A549 (cell line): ENCODE data around the gene IL1A. TPM values are rescaled to one million over a fixed set of nuclear protein-coding genes. Genes with fewer than 3 reads are reported as not detected.

Experiments used
- ATAC-seq, 2 experiments: fragments of 200-7000 bp in 1 of 2; fragments of >200 bp in 1 of 2; cut with Nextera tagmentation in 1 of 2; cut with Tn5 transposase in 1 of 2; 3 replicates each; pipeline versions ENCODE4 v1.8.0 to v1.9.1; 2018 to 2020; ENCODE audit warnings: mild to moderate bottlenecking in 1 of 2, moderate library complexity in 1 of 2
- CTCF ChIA-PET: fragments of 300-600 bp; sonication (Branson Sonifier 250); formaldehyde crosslinking; extraction: SDS; loops from one replicate; lab custom pipeline; 2021; ENCODE audit warnings: antibody characterized with exemption, inconsistent platforms; lab: Yijun Ruan, JAX
- POLR2A ChIA-PET: fragments of 350-600 bp; formaldehyde crosslinking; extraction: SDS; loops from one replicate; lab custom pipeline; 2021; ENCODE audit warnings: antibody characterized with exemption, inconsistent platforms; lab: Yijun Ruan, JAX
- DNase-seq, 2 experiments: peaks; one replicate each; pipeline versions ENCODE4 v3.0.0 to v3.0.0-alpha.2; 2011 to 2016; ENCODE audit warnings: low read depth in 1 of 2, low spot score in 1 of 2
- FAIRE-seq: peaks from 2 replicates; lab custom pipeline; 2011; peaks lifted over from hg19 to GRCh38; lab: Jason Lieb, UNC
- H3K27ac ChIP-seq, 2 experiments: fragments of >200 bp; sonication (Bioruptor Twin); formaldehyde crosslinking; 3 replicates each; pipeline ENCODE4 v1.5.1; 2016 to 2017
- H3K4me1 ChIP-seq: fragments of >200 bp; sonication (Bioruptor Twin); formaldehyde crosslinking; 3 replicates; pipeline ENCODE4 v1.6.1; 2016
- H3K4me2 ChIP-seq: fragments of >200 bp; sonication (Bioruptor Twin); formaldehyde crosslinking; 3 replicates; pipeline ENCODE4 v1.6.1; 2016
- H3K4me3 ChIP-seq: fragments of >200 bp; sonication (Bioruptor Twin); formaldehyde crosslinking; 3 replicates; pipeline ENCODE4 v1.5.1; 2016
- H3K9me3 ChIP-seq: fragments of >200 bp; sonication (Bioruptor Twin); formaldehyde crosslinking; 3 replicates; pipeline ENCODE4 v1.6.1; 2016
- CEBPB ChIP-seq, 2 experiments: fragments of >200 bp in 1 of 2; sonication (Bioruptor Twin) in 1 of 2; formaldehyde crosslinking in 1 of 2; IDR thresholded peaks; 2 replicates each; pipeline ENCODE4 v1.6.1; 2012 to 2016
- CHD4 ChIP-seq: fragments of 200-600 bp; sonication (generic); IDR thresholded peaks from 2 replicates; pipeline ENCODE4 v1.6.1; 2016; ENCODE audit warnings: antibody characterized with exemption, mild to moderate bottlenecking, borderline replicate concordance
- CTCF ChIP-seq: fragments of >200 bp; sonication (Bioruptor Twin); formaldehyde crosslinking; IDR thresholded peaks from 3 replicates; pipeline ENCODE4 v1.5.1; 2016
- FOSB ChIP-seq: fragments of 250-450 bp; sonication (Bioruptor Pico); IDR thresholded peaks from 2 replicates; pipeline ENCODE4 v1.5.0; 2020; ENCODE audit warnings: mild to moderate bottlenecking, moderate library complexity
- FOSL2 ChIP-seq, 2 experiments: fragments of 450-650 bp in 1 of 2; fragments of >200 bp in 1 of 2; sonication (Bioruptor Twin) in 1 of 2; formaldehyde crosslinking; IDR thresholded peaks; 2 replicates each; pipeline versions ENCODE4 v1.5.0 to v1.6.1; 2016 to 2020; ENCODE audit warnings: mild to moderate bottlenecking in 1 of 2, moderate library complexity in 1 of 2
- GATA3 ChIP-seq: IDR thresholded peaks from 2 replicates; pipeline ENCODE4 v1.6.1; 2012; ENCODE audit warnings: borderline replicate concordance
- HEYL ChIP-seq: fragments of 250-450 bp; sonication (Bioruptor Pico); IDR thresholded peaks from 2 replicates; pipeline ENCODE4 v1.8.0; 2021; ENCODE audit warnings: mild to moderate bottlenecking, moderate library complexity
- MAFK ChIP-seq: fragments of 450-650 bp; IDR thresholded peaks from 2 replicates; pipeline ENCODE4 v1.6.1; 2014; ENCODE audit not compliant: partially characterized antibody
- MAZ ChIP-seq: fragments of 150-350 bp; IDR thresholded peaks from 2 replicates; pipeline ENCODE4 v1.6.1; 2014; ENCODE audit warnings: antibody characterized with exemption, low read depth, low read length, borderline replicate concordance
- NR3C1 ChIP-seq: fragments of >200 bp; sonication (Bioruptor Twin); formaldehyde crosslinking; IDR thresholded peaks from 3 replicates; pipeline ENCODE4 v1.6.1; 2017
- PHF8 ChIP-seq: fragments of 200-600 bp; sonication (generic); IDR thresholded peaks from 2 replicates; pipeline ENCODE4 v1.6.1; 2016; ENCODE audit warnings: low read depth, mild to moderate bottlenecking, antibody characterized with exemption, moderate library complexity, borderline replicate concordance
- POLR2A ChIP-seq: IDR thresholded peaks from 2 replicates; pipeline ENCODE4 v1.6.1; 2012; ENCODE audit warnings: mild to moderate bottlenecking, low read length
- POLR2AphosphoS2 ChIP-seq: conservative IDR thresholded peaks from 2 replicates; pipeline ENCODE4 v1.6.1; 2012; ENCODE audit warnings: low read length, improper control_type of control experiment, inconsistent platforms
- SREBF2 ChIP-seq: fragments of 450-650 bp; IDR thresholded peaks from 2 replicates; pipeline ENCODE4 v1.6.1; 2014; ENCODE audit warnings: mild to moderate bottlenecking, moderate library complexity
- TFCP2L1 ChIP-seq: fragments of 250-450 bp; sonication (Bioruptor Pico); IDR thresholded peaks from 2 replicates; pipeline ENCODE4 v1.5.0; 2021; ENCODE audit warnings: mild to moderate bottlenecking
- ZNF302 ChIP-seq: fragments of 250-450 bp; sonication (Bioruptor Pico); IDR thresholded peaks from 2 replicates; pipeline ENCODE4 v1.9.0; 2021; ENCODE audit warnings: inconsistent platforms, mild to moderate bottlenecking, moderate library complexity
- WGBS: methylation state at CpG from one replicate; pipeline ENCODE4 v1.1.6; 2017; ENCODE audit errors: missing lambda C conversion rate; 5-methylcytosine and 5-hydroxymethylcytosine counted together
- polyA plus RNA-seq, 4 experiments: library from polyadenylated mRNA; depleted of rRNA in 3 of 4; stranded (reverse); fragments of >200 nt; fragmentation: RNase III in 1 of 4; extraction: RNeasy Plus Mini Kit Qiagen cat#74134 plus additional on column Dnase treatment in 1 of 4; gene quantifications; 2 replicates in 3 of 4; 3 replicates in 1 of 4; pipeline ENCODE4 v1.2.3, GENCODE V29; 2011 to 2017
- TF ChIP-seq, protein P1 (sequence below): IDR thresholded peaks from 2 replicates; pipeline ENCODE4 v1.6.1; 2012; ENCODE audit warnings: low read depth, borderline replicate concordance
- TF ChIP-seq, protein P2 (sequence below): IDR thresholded peaks from 2 replicates; pipeline ENCODE4 v1.6.1; 2012

The IL1A gene
- polyA plus RNA-seq, 2 of the 4 experiments (the other 2 are of a cell fraction): 0.25 TPM; not detected in 1

- TF ChIP-seq CTCF: no peak
- no peak for TF ChIP-seq HEYL (CRISPR knock-in tag)
- TF ChIP-seq NR3C1: no peak
- TF ChIP-seq, all 56 proteins: peak for 0
Measured at GRCh38 chr2:112809112-112809511, 24.8 kb upstream of the IL1A start (continued).

GRCh38 chr2:112807233-112807807 lies 23.0 kb upstream of the IL1A start:
- ChIA-PET POLR2A (no interaction called here), CTCF (interaction anchor here (2.6 kb wide), 1 partner anchor 58 kb away, joined by 9 read pairs; no protein-coding TSS in a partner anchor)
- Histone ChIP-seq H3K9me3 (0 out of 3 replicates have a peak, but pooled peaks cover 4% of the 10 kb centered on the region), H3K27ac (no peak overlapping the region), H3K4me2 (no peak overlapping the region), H3K4me1 (peaks cover 20% of the 10 kb centered on the region), H3K4me3 (no peak overlapping the region)
- FAIRE-seq (no peak), ATAC-seq (no peak), DNase-seq (no peak)
- no peak for TF ChIP-seq MAZ
- 87% methylated on average over 3 of the region's 3 CpGs for WGBS

- WGBS: 88% methylated on average over 11 of the region's 11 CpGs
- no peak for DNase-seq
- Histone ChIP-seq H3K4me2 (no peak overlapping the region), H3K4me3 (no peak overlapping the region), H3K4me1 (peaks cover 14% of the 10 kb centered on the region; the same call in 2 of the 3 replicates), H3K9me3 (0 out of 3 replicates have a peak, but pooled peaks cover 4% of the 10 kb centered on the region), H3K27ac (no peak overlapping the region)
- CTCF ChIA-PET: interaction anchor here (1.8 kb wide), 1 partner anchor 56 kb away, joined by 4 read pairs; no protein-coding TSS in a partner anchor
- 0 out of 2 replicates have a peak, but pooled peaks have one; percentile 12 for TF ChIP-seq POLR2A
- no peak for TF ChIP-seq CHD4
- POLR2A ChIA-PET: no interaction called here
- ATAC-seq: no peak
- no peak for FAIRE-seq
Measured at GRCh38 chr2:112805542-112805941, 21.2 kb upstream of the IL1A start.

DNA sequence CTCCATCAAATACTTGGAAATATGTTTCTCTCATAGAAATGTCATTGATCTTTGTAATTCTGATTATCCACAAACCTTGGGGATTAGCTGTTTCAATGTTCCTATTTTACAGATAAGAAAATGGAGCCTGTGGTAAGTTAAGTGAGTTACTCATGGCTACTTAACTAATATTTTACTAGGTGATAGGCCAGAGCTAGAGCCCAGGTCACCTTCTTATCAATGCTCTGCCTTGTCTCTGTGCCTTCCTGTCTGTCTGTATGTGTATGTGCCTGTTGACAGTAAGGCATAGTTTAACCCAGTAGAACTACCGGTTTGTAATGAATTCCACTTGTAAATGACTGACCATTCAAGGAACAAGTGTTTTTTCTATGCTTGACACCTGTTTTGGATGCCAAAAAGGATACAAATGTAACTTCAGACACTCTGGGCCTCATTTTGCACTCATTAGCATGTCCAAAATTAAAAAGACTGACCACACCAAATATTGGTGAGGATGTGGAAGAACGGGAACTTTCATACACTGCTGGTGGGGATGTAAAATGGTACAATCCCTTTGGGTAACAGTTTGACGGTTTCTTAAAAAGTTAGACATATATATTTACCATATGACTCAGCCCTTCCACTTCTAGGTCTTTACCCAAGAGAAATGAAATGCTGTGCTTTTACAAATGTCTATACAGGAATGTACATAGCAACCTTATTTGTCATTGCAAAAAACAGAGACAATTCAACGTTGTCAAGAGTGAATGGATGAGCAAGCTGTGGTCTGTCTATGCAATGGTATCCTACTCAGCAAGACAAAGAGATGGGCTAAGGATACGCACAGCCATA lies 19.6 kb upstream of the IL1A start:
- ChIA-PET CTCF (interaction anchor here (1.2 to 1.8 kb wide), 2 partner anchors 54 to 55 kb away, joined by 3 to 4 read pairs; no protein-coding TSS in a partner anchor), POLR2A (no interaction called here)
- WGBS: 20% methylated on average over 5 of the region's 5 CpGs
- peak; percentile 93 to 94 for ATAC-seq
- Histone ChIP-seq H3K9me3 (0 out of 3 replicates have a peak, but pooled peaks cover 4% of the 10 kb centered on the region), H3K4me2 (peak overlapping the region; percentile 23)
- TF ChIP-seq TFCP2L1 (no peak), FOSL2 (IDR thresholded peaks at IDR 0.05) (no peak), FOSL2 (CRISPR knock-in tag; IDR thresholded peaks at IDR 0.05) (peak; percentile 76), MAFK (peak; percentile 41)
- TF ChIP-seq, all 56 proteins: peak for 2
- peak; percentile 55 to 81 for DNase-seq
- Histone ChIP-seq H3K27ac (peak overlapping the region; percentile 15 to 17; a peak in 3 of 6 replicates), H3K4me1 (peaks cover 14% of the 10 kb centered on the region; the same call in 2 of the 3 replicates), H3K4me3 (no peak overlapping the region)
- FAIRE-seq: no peak

- POLR2A ChIA-PET: no interaction called here
- Histone ChIP-seq H3K4me3 (no peak overlapping the region), H3K27ac (no peak overlapping the region), H3K4me2 (no peak overlapping the region), H3K4me1 (peaks cover 14% of the 10 kb centered on the region; the same call in 2 of the 3 replicates), H3K9me3 (no peaks in the 10 kb centered on the region)
- FAIRE-seq (no peak), DNase-seq (no peak), ATAC-seq (no peak)
- 79% methylated on average over 4 of the region's 4 CpGs for WGBS
- CTCF ChIA-PET: interaction anchor here (1.6 kb wide), 2 partner anchors 15 to 141 kb away, joined by 3 to 5 read pairs; no protein-coding TSS in a partner anchor
- TF ChIP-seq GATA3 (no peak), CTCF (no peak), MAFK (no peak), FOSB (CRISPR knock-in tag) (no peak), SREBF2 (no peak), PHF8 (no peak), CHD4 (no peak), HEYL (CRISPR knock-in tag) (no peak), CEBPB (IDR thresholded peaks at IDR 0.05) (no peak), ZNF302 (CRISPR knock-in tag) (no peak), POLR2AphosphoS2 (no peak)
- TF ChIP-seq, protein P1, sequence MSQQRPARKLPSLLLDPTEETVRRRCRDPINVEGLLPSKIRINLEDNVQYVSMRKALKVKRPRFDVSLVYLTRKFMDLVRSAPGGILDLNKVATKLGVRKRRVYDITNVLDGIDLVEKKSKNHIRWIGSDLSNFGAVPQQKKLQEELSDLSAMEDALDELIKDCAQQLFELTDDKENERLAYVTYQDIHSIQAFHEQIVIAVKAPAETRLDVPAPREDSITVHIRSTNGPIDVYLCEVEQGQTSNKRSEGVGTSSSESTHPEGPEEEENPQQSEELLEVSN: no peak
- TF ChIP-seq, protein P2, sequence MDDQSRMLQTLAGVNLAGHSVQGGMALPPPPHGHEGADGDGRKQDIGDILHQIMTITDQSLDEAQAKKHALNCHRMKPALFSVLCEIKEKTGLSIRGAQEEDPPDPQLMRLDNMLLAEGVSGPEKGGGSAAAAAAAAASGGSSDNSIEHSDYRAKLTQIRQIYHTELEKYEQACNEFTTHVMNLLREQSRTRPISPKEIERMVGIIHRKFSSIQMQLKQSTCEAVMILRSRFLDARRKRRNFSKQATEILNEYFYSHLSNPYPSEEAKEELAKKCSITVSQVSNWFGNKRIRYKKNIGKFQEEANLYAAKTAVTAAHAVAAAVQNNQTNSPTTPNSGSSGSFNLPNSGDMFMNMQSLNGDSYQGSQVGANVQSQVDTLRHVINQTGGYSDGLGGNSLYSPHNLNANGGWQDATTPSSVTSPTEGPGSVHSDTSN: no peak
Measured at GRCh38 chr2:112800881-112801583, 16.7 kb upstream of the IL1A start.
